Esophagus muscularis mucosa (tissue), 4 donors: ENCODE measurements around the gene KLK13. TPM values are rescaled to one million over a fixed set of nuclear protein-coding genes. Genes with fewer than 3 reads are reported as not detected.

Experiments used
- DNase-seq: peaks from one replicate; pipeline ENCODE4 v3.0.0-alpha.2; 2017; ENCODE audit errors: extremely low spot score
- H3K27ac ChIP-seq, 4 donors: fragments of 200-600 bp; sonication (generic); replicated peaks in 1 of 4; 1 replicate in 3 of 4; 2 replicates in 1 of 4; pipeline ENCODE4 v1.5.1; 2016 to 2019; ENCODE audit warnings: mild to moderate bottlenecking in 1 of 4
- H3K27me3 ChIP-seq, 4 donors: fragments of 200-600 bp; sonication (generic); one replicate each; pipeline versions ENCODE4 v1.5.1 to v1.6.0; 2016 to 2019
- H3K36me3 ChIP-seq, 4 donors: fragments of 200-600 bp; sonication (generic); one replicate each; pipeline ENCODE4 v1.5.1; 2016 to 2019
- H3K4me1 ChIP-seq, 4 donors: fragments of 200-600 bp; sonication (generic); one replicate each; pipeline ENCODE4 v1.5.1; 2016 to 2019
- H3K4me3 ChIP-seq, 4 donors: fragments of 200-600 bp; sonication (generic); 1 replicate in 2 of 4; 2 replicates in 2 of 4; pipeline ENCODE4 v1.5.1; 2016 to 2019; ENCODE audit warnings: mild to moderate bottlenecking in 4 of 4, moderate library complexity in 1 of 4
- H3K9me3 ChIP-seq, 4 donors: fragments of 200-600 bp; sonication (generic); 1 replicate in 3 of 4; 2 replicates in 1 of 4; pipeline ENCODE4 v1.5.1; 2016 to 2019
- CTCF ChIP-seq, 3 experiments: fragments of 200-600 bp in 2 of 3; fragments of 450-650 bp in 1 of 3; sonication (generic) in 2 of 3; IDR thresholded peaks; one replicate each; pipeline ENCODE4 v1.5.1; 2017 to 2019; ENCODE audit warnings: antibody characterized with exemption in 3 of 3, mild to moderate bottlenecking in 2 of 3, moderate library complexity in 1 of 3
- EP300 ChIP-seq: sonication (generic); formaldehyde crosslinking; IDR thresholded peaks from one replicate; pipeline ENCODE4 v1.6.1; 2017; ENCODE audit warnings: antibody characterized with exemption
- POLR2A ChIP-seq: fragments of 450-650 bp; IDR thresholded peaks from one replicate; pipeline ENCODE4 v1.6.1; 2017; ENCODE audit warnings: antibody characterized with exemption, moderate library complexity, mild to moderate bottlenecking, low read depth
- POLR2AphosphoS5 ChIP-seq, 2 donors: sonication (generic); formaldehyde crosslinking; IDR thresholded peaks; one replicate each; pipeline ENCODE4 v1.6.1; 2017; ENCODE audit warnings: antibody characterized with exemption in 2 of 2
- WGBS: methylation state at CpG from one replicate; pipeline ENCODE4 v1.1.5; 2018; 5-methylcytosine and 5-hydroxymethylcytosine counted together
- intact Hi-C: fragments of 100-400 bp; cut with DNase I; formaldehyde crosslinking; loops from one replicate; pipeline ENCODE4 v1.15.1; 2023
- total RNA-seq, 4 donors: library from RNA; depleted of rRNA; stranded (reverse); fragments of >200 nt; gene quantifications; one replicate each; pipeline versions ENCODE4 v1.1.0 to v1.2.1, GENCODE V29; 2016

KLK13 gene
- total RNA-seq, 4 donors from 2014 or later: not detected

GRCh38 chr19:51102991-51103390, 38.1 kb upstream of the KLK13 start:
- intact Hi-C loops: no loop called here
- TF ChIP-seq POLR2AphosphoS5 (IDR thresholded peaks at IDR 0.05) (no peak), POLR2A (no peak), CTCF (IDR thresholded peaks at IDR 0.05) (no peak), EP300 (no peak)
- no peaks in the 10 kb centered on the region for H3K27me3 ChIP-seq
- no peak overlapping the region for H3K4me3 ChIP-seq
- no peak overlapping the region for H3K27ac ChIP-seq
- H3K36me3 ChIP-seq: peaks cover 6 to 63% (median 32%) of the 10 kb centered on the region in 4 donors
- no peak for DNase-seq
- no peaks in the 10 kb centered on the region for H3K9me3 ChIP-seq
- WGBS: 81% methylated on average over 7 of the region's 7 CpGs
- H3K4me1 ChIP-seq: peaks cover 20 to 67% (median 24%) of the 10 kb centered on the region in 4 donors

- Histone ChIP-seq H3K4me1 (peaks cover 6 to 53% (median 14%) of the 10 kb centered on the region in 4 donors), H3K27ac (no peak overlapping the region), H3K9me3 (no peaks in the 10 kb centered on the region), H3K36me3 (peaks cover 6 to 67% (median 34%) of the 10 kb centered on the region in 4 donors), H3K4me3 (no peak overlapping the region), H3K27me3 (no peaks in the 10 kb centered on the region)
- WGBS: 77% methylated on average over 5 of the region's 5 CpGs
- TF ChIP-seq POLR2A: no peak
- no peak for TF ChIP-seq EP300
- no peak for TF ChIP-seq CTCF (IDR thresholded peaks at IDR 0.05)
- no peak for TF ChIP-seq POLR2AphosphoS5 (IDR thresholded peaks at IDR 0.05)
- no peak for DNase-seq
- intact Hi-C loops: no loop called here
Observed at GRCh38 chr19:51101171-51101865, 36.4 kb upstream of the KLK13 start.

GRCh38 chr19:51100601-51101000, 35.7 kb upstream of the KLK13 start:
- Histone ChIP-seq H3K4me3 (no peak overlapping the region), H3K27ac (no peak overlapping the region), H3K4me1 (peaks cover 6 to 53% (median 14%) of the 10 kb centered on the region in 4 donors), H3K9me3 (no peaks in the 10 kb centered on the region), H3K36me3 (peaks cover 6 to 67% (median 34%) of the 10 kb centered on the region in 4 donors), H3K27me3 (no peaks in the 10 kb centered on the region)
- 57% methylated on average over 3 of the region's 3 CpGs for whole genome bisulfite sequencing
- intact Hi-C loops: no loop called here
- DNase-seq: no peak
- no peak for TF ChIP-seq POLR2AphosphoS5 (IDR thresholded peaks at IDR 0.05)

- Histone ChIP-seq H3K36me3 (peaks cover 6 to 56% (median 30%) of the 10 kb centered on the region in 4 donors), H3K4me1 (peaks cover 6 to 42% (median 14%) of the 10 kb centered on the region in 4 donors), H3K4me3 (peak overlapping the region; percentile 22 to 51 (median 43)), H3K9me3 (no peaks in the 10 kb centered on the region), H3K27ac (peak overlapping the region in 2 of 4 donors; percentile 43 to 56), H3K27me3 (no peaks in the 10 kb centered on the region)
- TF ChIP-seq EP300 (no peak), POLR2AphosphoS5 (IDR thresholded peaks at IDR 0.05) (no peak), CTCF (IDR thresholded peaks at IDR 0.05) (no peak), POLR2A (no peak)
- intact Hi-C loops: loop anchor here (5.0 kb wide), 1 partner anchor 77 kb away; no protein-coding TSS in a partner anchor
- 68% methylated on average over 6 of the region's 22 CpGs for WGBS
- no peak for DNase-seq
Observed at GRCh38 chr19:51099047-51099382, 34.1 kb upstream of the KLK13 start.

- WGBS: 64% methylated on average over 32 of the region's 78 CpGs
- peak overlapping the region in 2 of 4 donors; percentile 43 to 56 for H3K27ac ChIP-seq
Observed at GRCh38 chr19:51098365-51099046, 33.6 kb upstream of the KLK13 start.

More at GRCh38 chr19:51098365-51099046, 33.6 kb upstream of the KLK13 start:
- H3K4me1 ChIP-seq: peaks cover 6 to 37% (median 14%) of the 10 kb centered on the region in 4 donors
- no peaks in the 10 kb centered on the region for H3K27me3 ChIP-seq
- H3K9me3 ChIP-seq: no peaks in the 10 kb centered on the region
- TF ChIP-seq EP300 (no peak), POLR2A (no peak), CTCF (IDR thresholded peaks at IDR 0.05) (peak in 1 of 3 experiments; percentile 32), POLR2AphosphoS5 (IDR thresholded peaks at IDR 0.05) (peak in 1 of 2 donors; percentile 6)
- intact Hi-C loops: loop anchor here (5.0 kb wide), 1 partner anchor 76 kb away; no protein-coding TSS in a partner anchor
- H3K4me3 ChIP-seq: peak overlapping the region; percentile 22 to 51 (median 43)
- DNase-seq: no peak
- H3K36me3 ChIP-seq: peaks cover 6 to 50% (median 25%) of the 10 kb centered on the region in 4 donors
